CD8-positive, alpha-beta memory T cell (primary cell): ENCODE results near the gene ACOT7. TPM values are rescaled to one million over a fixed set of nuclear protein-coding genes. Genes with fewer than 3 reads are reported as not detected.
"Not testable (repeated sequence)": the region's sequence is repeated elsewhere in the genome, so short reads cannot be mapped to it uniquely, and the experiment has no call there.

ENCODE experiments used
- CTCF ChIA-PET: fragments of 350-600 bp; sonication (Branson Sonifier 250); formaldehyde crosslinking; loops from one replicate; lab custom pipeline; 2021; ENCODE audit warnings: antibody characterized with exemption; lab: Charles Lee
- POLR2A ChIA-PET: fragments of 350-600 bp; sonication (Branson Sonifier 250); formaldehyde crosslinking; loops from one replicate; lab custom pipeline; 2021; ENCODE audit warnings: antibody characterized with exemption; lab: Charles Lee
- DNase-seq, 5 donors: peaks; one replicate each; pipeline versions ENCODE4 v3.0.0 to v3.0.0-alpha.2; 2020 to 2022; ENCODE audit warnings: mixed read lengths in 1 of 5
- H3K27ac ChIP-seq: one replicate; pipeline ENCODE4 v1.7.0; 2013; ENCODE audit warnings: low read depth, mild to moderate bottlenecking, low read length, moderate library complexity
- H3K27me3 ChIP-seq: 2 replicates; pipeline ENCODE4 v1.7.0; 2013; ENCODE audit warnings: low read length, mild to moderate bottlenecking; ENCODE audit not compliant: insufficient read depth, poor library complexity, severe bottlenecking
- H3K36me3 ChIP-seq: 2 replicates; pipeline ENCODE4 v1.7.0; 2013; ENCODE audit warnings: mild to moderate bottlenecking, low read length, moderate library complexity; ENCODE audit not compliant: insufficient read depth
- H3K4me1 ChIP-seq: 2 replicates; pipeline ENCODE4 v1.7.0; 2013; ENCODE audit warnings: mild to moderate bottlenecking, low read length, moderate library complexity; ENCODE audit not compliant: insufficient read depth
- H3K4me3 ChIP-seq: 2 replicates; pipeline ENCODE4 v1.7.0; 2013; ENCODE audit warnings: mild to moderate bottlenecking, low read length
- H3K9me3 ChIP-seq: 2 replicates; pipeline ENCODE4 v1.7.0; 2013; ENCODE audit warnings: mild to moderate bottlenecking, low read length
- H3K27ac Mint-ChIP-seq, 8 donors: one replicate each; pipeline ENCODE4 v1.8.0; 2020 to 2021; ENCODE audit warnings: mixed read lengths in 8 of 8, mild to moderate bottlenecking in 6 of 8, inconsistent platforms in 3 of 8, moderate library complexity in 3 of 8
- H3K27me3 Mint-ChIP-seq, 2 donors: one replicate each; pipeline ENCODE4 v1.8.0; 2020 to 2021; ENCODE audit warnings: mixed read lengths in 2 of 2, mild to moderate bottlenecking in 1 of 2, moderate library complexity in 1 of 2
- H3K36me3 Mint-ChIP-seq, 3 donors: one replicate each; pipeline ENCODE4 v1.8.0; 2020 to 2021; ENCODE audit warnings: mixed read lengths in 3 of 3, inconsistent platforms in 1 of 3, mild to moderate bottlenecking in 1 of 3
- H3K4me1 Mint-ChIP-seq, 3 donors: one replicate each; pipeline ENCODE4 v1.8.0; 2020 to 2021; ENCODE audit warnings: mixed read lengths in 3 of 3, inconsistent platforms in 1 of 3, mild to moderate bottlenecking in 1 of 3
- H3K4me3 Mint-ChIP-seq, 7 donors: one replicate each; pipeline ENCODE4 v1.8.0; 2020 to 2021; ENCODE audit warnings: mixed read lengths in 7 of 7, mild to moderate bottlenecking in 6 of 7, moderate library complexity in 4 of 7, inconsistent platforms in 2 of 7
- H3K9me3 Mint-ChIP-seq, 5 donors: one replicate each; pipeline ENCODE4 v1.8.0; 2020 to 2022; ENCODE audit warnings: mixed read lengths in 5 of 5, mild to moderate bottlenecking in 3 of 5, moderate library complexity in 2 of 5, inconsistent platforms in 1 of 5
- polyA plus RNA-seq: library from polyadenylated mRNA; unstranded; fragments of 300-500 nt; fragmentation: Illumina TruSeq; gene quantifications from one replicate; pipeline ENCODE4 v1.2.3, GENCODE V29; 2021
- total RNA-seq, 2 experiments: library from RNA; stranded (reverse); gene quantifications; one replicate each; pipeline ENCODE4 v1.2.3, GENCODE V29; 2021

Gene ACOT7
- total and polyA plus RNA-seq, 3 experiments from 2014 or later, result 10.0 to 109 (median 109) TPM

DNA sequence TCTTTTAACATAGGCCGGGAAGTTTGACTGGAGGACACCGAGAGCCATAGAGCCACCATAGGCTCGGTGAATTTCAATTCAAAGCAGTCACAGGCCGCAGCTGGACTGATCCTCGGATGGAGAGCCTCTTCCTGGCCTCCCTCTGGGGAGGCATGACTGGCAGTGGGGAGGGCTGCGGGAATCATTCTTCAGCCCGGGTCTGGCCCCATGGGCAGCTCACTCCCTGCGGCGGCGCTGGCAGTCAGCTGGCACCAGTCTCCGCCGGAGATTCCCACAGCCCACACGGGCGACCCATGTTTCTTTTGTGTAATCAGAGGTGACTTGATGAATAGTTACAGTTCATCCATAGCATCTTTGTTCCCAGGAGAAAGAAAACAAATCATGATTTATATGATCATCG is 41.6 kb upstream of the ACOT7 start:
- POLR2A ChIA-PET, result no interaction called here
- no peak overlapping the region for H3K27ac Mint-ChIP-seq
- peaks cover 7 to 10% (median 10%) of the 10 kb centered on the region in 3 donors for H3K4me1 Mint-ChIP-seq
- H3K4me3 Mint-ChIP-seq, result no peak overlapping the region
- Histone ChIP-seq H3K36me3 (no peaks in the 10 kb centered on the region), H3K4me3 (no peak overlapping the region), H3K9me3 (no peaks in the 10 kb centered on the region), H3K4me1 (no peaks in the 10 kb centered on the region), H3K27me3 (peaks cover 5% of the 10 kb centered on the region), H3K27ac (no peak overlapping the region)
- H3K9me3 Mint-ChIP-seq, result no peaks in the 10 kb centered on the region
- no peaks in the 10 kb centered on the region for H3K36me3 Mint-ChIP-seq
- DNase-seq, result no peak
- peaks cover 15 to 28% of the 10 kb centered on the region in 2 donors for H3K27me3 Mint-ChIP-seq
- CTCF ChIA-PET, result interaction anchor here (10.6 kb wide), 1 partner anchor 14 kb away, joined by 92 read pairs; the partner anchor contains the start of gene HES2

DNA sequence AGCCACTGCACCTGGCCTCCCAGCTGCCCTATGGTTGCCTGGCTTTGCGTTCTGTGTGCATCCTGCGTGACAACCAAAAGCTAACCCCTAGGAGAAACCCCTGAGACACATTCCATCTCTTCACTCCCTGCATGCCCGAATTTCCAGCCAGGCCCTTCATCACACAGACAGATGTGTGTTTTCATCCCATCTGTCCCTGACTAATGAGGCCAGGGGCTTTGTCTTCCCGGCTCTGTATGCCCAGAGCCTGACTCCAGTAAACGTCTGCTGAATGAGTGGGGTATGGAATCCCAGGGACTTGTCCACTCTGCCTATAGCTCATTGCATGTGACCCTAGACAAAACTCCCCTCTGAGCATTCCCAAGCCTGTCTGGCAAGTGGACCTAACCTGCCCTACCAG is 40.6 kb upstream of the ACOT7 start:
- Mint-ChIP-seq H3K36me3 (no peaks in the 10 kb centered on the region), H3K27ac (no peak overlapping the region), H3K27me3 (peaks cover 9 to 26% of the 10 kb centered on the region in 2 donors), H3K4me3 (no peak overlapping the region), H3K4me1 (peaks cover 3 to 5% (median 4%) of the 10 kb centered on the region in 3 donors), H3K9me3 (no peaks in the 10 kb centered on the region)
- Histone ChIP-seq H3K36me3 (no peaks in the 10 kb centered on the region), H3K27me3 (peaks cover 5% of the 10 kb centered on the region), H3K9me3 (no peaks in the 10 kb centered on the region), H3K4me3 (no peak overlapping the region), H3K27ac (no peak overlapping the region), H3K4me1 (no peaks in the 10 kb centered on the region)
- POLR2A ChIA-PET, result no interaction called here
- DNase-seq, result no peak
- CTCF ChIA-PET, result interaction anchor here (0.7 to 10.6 kb wide), 3 partner anchors 13 to 223 kb away, joined by 3 to 92 read pairs (median 3); partner anchors contain the start of gene HES2

DNA sequence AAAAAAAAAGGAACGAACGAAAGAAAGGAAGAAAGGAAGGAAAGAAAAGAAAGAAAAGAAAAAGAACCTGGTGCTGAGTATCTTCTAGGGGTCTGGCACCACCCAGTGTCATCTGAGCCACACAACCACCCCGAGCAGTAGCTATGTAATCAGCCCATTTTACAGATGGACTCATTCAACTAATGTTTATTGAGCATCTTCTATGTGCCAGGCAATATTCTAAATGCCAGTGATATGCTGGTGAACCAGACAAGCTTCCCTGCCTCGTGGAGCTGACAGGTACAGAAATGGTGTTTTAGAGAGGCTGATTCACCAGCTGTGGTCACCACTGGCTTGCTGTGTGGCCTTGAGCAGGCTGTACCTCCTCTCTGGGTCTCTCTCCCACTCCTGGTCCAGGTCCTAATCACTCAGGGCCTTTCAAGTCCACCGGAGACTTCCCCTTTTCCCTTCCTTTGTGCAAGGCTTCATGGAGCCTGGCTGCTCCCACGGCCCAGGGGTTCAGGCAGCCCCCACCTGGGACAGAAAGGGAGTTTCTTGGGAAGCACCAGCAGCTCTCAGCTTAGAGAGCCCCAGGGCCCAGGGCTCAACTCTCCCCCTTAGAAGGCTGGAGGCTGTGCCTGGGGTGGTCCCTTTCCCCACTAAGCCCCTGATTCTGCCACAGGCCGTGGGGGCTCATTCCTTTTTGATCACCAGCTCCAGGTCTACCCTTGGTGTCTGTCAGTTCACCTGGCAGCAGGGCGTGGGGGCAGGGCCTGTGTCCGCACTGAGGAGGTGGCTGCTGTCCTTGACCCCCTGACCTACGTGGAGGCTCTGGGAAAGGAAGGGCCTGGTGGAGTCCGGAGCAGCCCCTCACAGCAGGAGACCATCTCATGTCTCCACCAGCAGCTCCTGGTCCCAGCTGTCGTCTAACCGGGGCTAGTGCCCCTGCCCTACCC is 38.3 kb upstream of the ACOT7 start:
- H3K4me1 ChIP-seq, H3K9me3 Mint-ChIP-seq, H3K4me3 Mint-ChIP-seq, H3K4me3 ChIP-seq, H3K4me1 Mint-ChIP-seq, H3K36me3 Mint-ChIP-seq, DNase-seq, H3K27ac Mint-ChIP-seq, H3K9me3 ChIP-seq, H3K27me3 ChIP-seq, H3K36me3 ChIP-seq, H3K27ac ChIP-seq: not testable (repeated sequence)
- POLR2A ChIA-PET, result interaction anchor here (0.6 kb wide), 1 partner anchor 32 kb away, joined by 3 read pairs; no protein-coding TSS in a partner anchor
- H3K27me3 Mint-ChIP-seq, result peaks cover 3 to 21% of the 10 kb centered on the region in 2 donors
- CTCF ChIA-PET, result interaction anchor here (0.9 to 1.2 kb wide), 3 partner anchors 9 to 12 kb away, joined by 3 to 5 read pairs (median 4); partner anchors contain the start of gene HES2

DNA sequence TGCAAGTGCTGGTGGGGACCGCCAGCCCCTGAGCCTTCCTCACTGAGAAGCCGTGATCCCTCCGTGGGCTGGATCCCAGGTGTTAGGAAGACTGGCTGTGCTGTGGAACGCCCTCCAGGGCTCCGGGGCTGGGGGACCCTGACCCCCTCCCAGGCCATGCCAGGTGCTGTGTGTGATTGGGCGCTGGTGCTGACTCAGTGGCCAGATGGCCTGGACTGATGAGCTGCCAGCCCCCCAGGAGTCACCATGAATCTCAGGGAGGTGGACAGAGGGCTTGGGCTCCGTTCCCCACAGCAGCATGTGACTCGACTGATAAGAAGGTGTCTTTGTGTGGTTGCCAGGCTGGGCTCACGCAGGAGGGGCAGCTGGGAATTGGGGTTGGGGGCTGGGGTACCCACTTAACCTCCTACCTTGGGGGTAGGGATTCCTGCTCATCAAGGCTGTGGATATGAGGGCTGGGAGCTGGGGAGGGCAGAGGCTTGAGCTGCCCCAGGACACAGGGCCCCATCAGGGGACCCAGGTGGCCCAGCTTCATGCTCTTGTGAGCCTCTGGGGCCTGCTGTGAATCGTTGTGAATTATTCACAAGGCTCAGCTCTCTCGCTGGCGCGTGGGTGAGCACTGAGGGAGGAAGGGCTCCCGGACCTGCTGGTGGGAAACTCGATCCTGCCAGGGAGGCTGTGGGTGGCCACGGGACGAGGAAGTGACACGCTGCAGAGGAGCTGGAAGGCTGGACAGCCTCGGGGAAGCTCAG is 36.3 kb upstream of the ACOT7 start:
- POLR2A ChIA-PET, H3K27ac Mint-ChIP-seq, H3K36me3 Mint-ChIP-seq: not testable (repeated sequence)

DNA sequence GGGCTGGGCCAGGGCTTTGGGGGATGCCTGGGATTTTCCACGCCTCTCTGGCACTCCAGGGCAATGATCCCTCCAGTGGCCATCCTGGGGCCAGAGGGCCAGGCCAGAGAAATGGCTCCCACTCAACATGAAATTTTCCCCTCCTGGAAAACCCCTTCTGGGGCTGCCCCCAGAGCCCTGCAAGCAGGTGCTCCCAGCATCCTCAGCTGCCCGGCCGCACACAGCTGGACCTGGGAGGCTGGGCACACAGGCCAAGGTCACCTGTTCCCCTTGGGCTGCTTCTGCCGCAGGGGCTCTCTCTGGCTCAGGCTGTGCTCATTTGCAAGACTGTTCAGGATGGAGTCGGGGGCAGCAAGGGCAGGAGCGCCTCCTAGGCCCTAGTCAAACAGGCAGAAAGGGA is 34.9 kb upstream of the ACOT7 start:
- DNase-seq, H3K36me3 Mint-ChIP-seq, H3K4me3 Mint-ChIP-seq, H3K9me3 ChIP-seq, CTCF ChIA-PET, H3K4me1 ChIP-seq, H3K27ac Mint-ChIP-seq, H3K4me3 ChIP-seq, H3K27ac ChIP-seq, H3K36me3 ChIP-seq, POLR2A ChIA-PET, H3K9me3 Mint-ChIP-seq: not testable (repeated sequence)
- Mint-ChIP-seq H3K27me3 (peaks cover 13 to 28% of the 10 kb centered on the region in 2 donors), H3K4me1 (peaks cover 6 to 10% (median 10%) of the 10 kb centered on the region in 3 donors)
- H3K27me3 ChIP-seq, result peaks cover 19% of the 10 kb centered on the region

More for the DNA sequence above, 36.3 kb upstream of the ACOT7 start:
- CTCF ChIA-PET, result interaction anchor here (1.2 to 1.4 kb wide), 2 partner anchors 9 to 59 kb away, joined by 3 read pairs; no protein-coding TSS in a partner anchor
- not testable (repeated sequence) for H3K4me1 ChIP-seq, DNase-seq, H3K9me3 Mint-ChIP-seq, H3K9me3 ChIP-seq, H3K4me3 Mint-ChIP-seq, H3K27ac ChIP-seq, H3K4me1 Mint-ChIP-seq, H3K36me3 ChIP-seq, H3K27me3 ChIP-seq, H3K4me3 ChIP-seq
- H3K27me3 Mint-ChIP-seq, result peaks cover 3 to 27% of the 10 kb centered on the region in 2 donors

DNA sequence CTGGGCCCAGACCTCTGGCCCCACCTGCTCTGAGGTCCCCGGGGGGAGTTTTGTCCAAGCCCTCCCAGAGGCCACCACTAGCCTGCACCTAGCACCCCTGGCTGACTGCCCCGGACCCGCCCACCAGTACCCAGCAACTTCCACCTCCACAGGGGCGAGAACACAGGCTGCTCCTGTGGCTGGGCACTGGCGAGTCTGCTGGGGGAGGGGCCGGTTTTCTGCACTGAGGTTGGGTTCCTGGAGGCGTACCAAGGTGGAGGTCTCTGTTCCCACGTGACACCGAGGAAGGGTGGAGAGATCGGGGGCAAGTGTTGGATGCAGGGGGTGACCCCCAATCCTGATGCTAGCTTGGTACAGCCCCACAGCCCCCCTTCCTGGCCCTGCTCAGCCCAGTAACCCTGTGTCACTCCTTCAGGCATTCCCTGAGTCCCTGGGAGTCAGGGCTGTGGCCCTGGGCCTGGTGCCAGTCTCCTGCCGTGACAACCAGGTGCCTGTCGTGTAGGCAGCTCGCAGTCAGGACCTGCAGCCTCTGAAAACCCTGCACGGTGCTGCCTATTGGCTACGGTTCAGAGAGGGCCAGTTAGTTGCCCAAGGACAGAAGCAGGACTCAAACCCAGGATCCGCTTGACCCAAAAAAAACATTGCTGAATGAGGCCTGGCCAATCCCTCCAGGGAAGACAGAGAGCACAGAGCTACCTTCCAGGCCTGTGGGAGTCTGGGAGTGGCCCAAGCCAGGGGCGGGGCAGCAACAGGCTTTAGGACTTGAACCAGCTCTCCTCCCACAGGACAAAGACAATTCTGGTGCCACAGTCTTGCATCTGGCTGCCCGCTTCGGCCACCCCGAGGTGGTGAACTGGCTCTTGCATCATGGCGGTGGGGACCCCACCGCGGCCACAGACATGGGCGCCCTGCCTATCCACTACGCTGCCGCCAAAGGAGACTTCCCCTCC is 34.1 kb upstream of the ACOT7 start:
- ChIA-PET CTCF (no interaction called here), POLR2A (no interaction called here)
- no peaks in the 10 kb centered on the region for H3K36me3 Mint-ChIP-seq
- H3K4me3 Mint-ChIP-seq, result no peak overlapping the region
- Histone ChIP-seq H3K9me3 (no peaks in the 10 kb centered on the region), H3K27ac (no peak overlapping the region), H3K36me3 (no peaks in the 10 kb centered on the region), H3K27me3 (peaks cover 26% of the 10 kb centered on the region), H3K4me3 (no peak overlapping the region), H3K4me1 (peaks cover 12% of the 10 kb centered on the region)
- no peak for DNase-seq
- H3K27me3 Mint-ChIP-seq, result peaks cover 16 to 32% of the 10 kb centered on the region in 2 donors
- no peaks in the 10 kb centered on the region for H3K9me3 Mint-ChIP-seq
- H3K27ac Mint-ChIP-seq, result no peak overlapping the region
- H3K4me1 Mint-ChIP-seq, result peaks cover 6 to 13% (median 12%) of the 10 kb centered on the region in 3 donors

DNA sequence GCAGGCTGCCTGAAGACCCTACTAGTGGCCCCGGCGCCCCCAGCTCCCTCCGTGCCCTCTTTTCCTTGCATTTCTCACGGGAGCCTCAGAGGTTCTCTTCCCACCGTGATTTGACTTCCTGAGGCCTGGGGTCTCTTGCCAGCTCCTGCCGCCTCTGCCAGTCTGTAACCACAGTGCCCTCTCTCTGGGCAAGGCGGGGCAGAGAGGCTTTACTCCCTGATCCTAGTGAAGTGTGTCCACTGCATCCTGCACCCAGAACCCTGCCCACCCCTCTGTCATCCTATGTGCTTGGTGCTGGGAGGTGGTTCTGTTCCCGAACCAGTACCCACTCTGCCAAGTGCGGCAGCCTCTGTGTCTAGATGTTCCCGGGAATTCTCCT is 33.4 kb upstream of the ACOT7 start:
- Histone ChIP-seq H3K4me3 (no peak overlapping the region), H3K36me3 (no peaks in the 10 kb centered on the region), H3K27me3 (peaks cover 28% of the 10 kb centered on the region), H3K27ac (no peak overlapping the region), H3K4me1 (peaks cover 12% of the 10 kb centered on the region), H3K9me3 (no peaks in the 10 kb centered on the region)
- CTCF ChIA-PET, result no interaction called here
- H3K27me3 Mint-ChIP-seq, result peaks cover 23 to 35% of the 10 kb centered on the region in 2 donors
- no peaks in the 10 kb centered on the region for H3K9me3 Mint-ChIP-seq
- peaks cover 6 to 13% (median 12%) of the 10 kb centered on the region in 3 donors for H3K4me1 Mint-ChIP-seq
- no peak for DNase-seq
- H3K36me3 Mint-ChIP-seq, result no peaks in the 10 kb centered on the region
- no peak overlapping the region for H3K4me3 Mint-ChIP-seq
- POLR2A ChIA-PET, result no interaction called here
- no peak overlapping the region for H3K27ac Mint-ChIP-seq
